GM18499 (cell line): ENCODE measurements around the gene LRMDA.

ENCODE experiments used
- ATAC-seq: cut with Tn5 transposase; IDR thresholded peaks from one replicate; pipeline ENCODE4 v1.9.1; 2021; ENCODE audit warnings: moderate number of reproducible peaks; ENCODE audit not compliant: insufficient read depth, unreplicated experiment

LRMDA gene

GRCh38 chr10:76192151-76192550, 760.7 kb downstream of the LRMDA start:
- no peak for ATAC-seq

- ATAC-seq = no peak
Measured at GRCh38 chr10:76192694-76193320, 761.4 kb downstream of the LRMDA start.

- ATAC-seq = no peak
Measured at GRCh38 chr10:76195654-76196390, 764.4 kb downstream of the LRMDA start.

GRCh38 chr10:76197293-76197692, 765.9 kb downstream of the LRMDA start:
- no peak for ATAC-seq

- no peak for ATAC-seq
Measured at GRCh38 chr10:76198287-76199035, 767.0 kb downstream of the LRMDA start.

GRCh38 chr10:76201962-76202361, 770.5 kb downstream of the LRMDA start:
- ATAC-seq = no peak

GRCh38 chr10:76202777-76203176, 771.4 kb downstream of the LRMDA start:
- ATAC-seq = no peak

GRCh38 chr10:76205361-76205760, 773.9 kb downstream of the LRMDA start:
- no peak for ATAC-seq

GRCh38 chr10:76206797-76207352, 775.5 kb downstream of the LRMDA start:
- ATAC-seq = no peak

GRCh38 chr10:76209135-76209534, 777.7 kb downstream of the LRMDA start:
- ATAC-seq = no peak

GRCh38 chr10:76210211-76210610, 778.8 kb downstream of the LRMDA start:
- ATAC-seq = no peak

GRCh38 chr10:76211691-76212090, 780.3 kb downstream of the LRMDA start:
- no peak for ATAC-seq

GRCh38 chr10:76213876-76214275, 782.5 kb downstream of the LRMDA start:
- no peak for ATAC-seq

GRCh38 chr10:76218035-76218434, 786.6 kb downstream of the LRMDA start:
- no peak for ATAC-seq

GRCh38 chr10:76229341-76229740, 797.9 kb downstream of the LRMDA start:
- no peak for ATAC-seq

- no peak for ATAC-seq
Measured at GRCh38 chr10:76230921-76231285, 799.5 kb downstream of the LRMDA start.

- no peak for ATAC-seq
Measured at GRCh38 chr10:76231286-76231934, 800.0 kb downstream of the LRMDA start.

- no peak for ATAC-seq
Measured at GRCh38 chr10:76234499-76235226, 803.2 kb downstream of the LRMDA start.

- ATAC-seq = no peak
Measured at GRCh38 chr10:76236356-76236755, 804.9 kb downstream of the LRMDA start.

GRCh38 chr10:76242956-76243355, 811.5 kb downstream of the LRMDA start:
- no peak for ATAC-seq
